WTC11 (cell line): Measurements from ENCODE around the gene ADGRV1. TPM values are rescaled to one million over a fixed set of nuclear protein-coding genes. Genes with fewer than 3 reads are reported as not detected.

Experiments used
- ATAC-seq: fragments of 200-7000 bp; cut with Tn5 transposase; 2 replicates; pipeline ENCODE4 v1.10.0; 2021; ENCODE audit warnings: mild to moderate bottlenecking, moderate library complexity
- CTCF ChIA-PET: fragments of 300-600 bp; sonication (Branson Sonifier 250); formaldehyde crosslinking; loops from one replicate; lab custom pipeline; 2021; ENCODE audit warnings: antibody characterized with exemption; lab: Charles Lee
- POLR2A ChIA-PET: fragments of 350-600 bp; sonication (Branson Sonifier 250); formaldehyde crosslinking; loops from one replicate; lab custom pipeline; 2021; ENCODE audit warnings: antibody characterized with exemption; lab: Charles Lee
- DNase-seq: peaks from one replicate; pipeline ENCODE4 v3.0.0; 2021; ENCODE audit warnings: low spot score
- H3K27ac Mint-ChIP-seq: 2 replicates; pipeline ENCODE4 v1.8.0; 2021; ENCODE audit warnings: mixed read lengths
- H3K27me3 Mint-ChIP-seq: 2 replicates; pipeline ENCODE4 v1.8.0; 2021; ENCODE audit warnings: low read depth, mild to moderate bottlenecking, moderate library complexity, mixed read lengths
- H3K36me3 Mint-ChIP-seq: 2 replicates; pipeline ENCODE4 v1.8.0; 2021; ENCODE audit warnings: mixed read lengths
- H3K4me1 Mint-ChIP-seq: 2 replicates; pipeline ENCODE4 v1.8.0; 2022; ENCODE audit warnings: mixed read lengths
- H3K4me3 Mint-ChIP-seq: 2 replicates; pipeline ENCODE4 v1.8.0; 2021; ENCODE audit warnings: mild to moderate bottlenecking, moderate library complexity, mixed read lengths
- H3K9me3 Mint-ChIP-seq: 2 replicates; pipeline ENCODE4 v1.8.0; 2021; ENCODE audit warnings: mixed read lengths
- ATF1 ChIP-seq: sonication (generic); formaldehyde crosslinking; IDR thresholded peaks from 2 replicates; pipeline ENCODE4 v1.8.1; 2023; ENCODE audit warnings: mild to moderate bottlenecking, moderate library complexity, missing genetic modification reagents
- ATF3 ChIP-seq: sonication (generic); formaldehyde crosslinking; conservative IDR thresholded peaks from 2 replicates; pipeline ENCODE4 v1.8.1; 2022; ENCODE audit warnings: mild to moderate bottlenecking, missing genetic modification reagents
- CTCF ChIP-seq: fragments of 200-600 bp; IDR thresholded peaks from 2 replicates; pipeline ENCODE4 v1.8.0; 2022; ENCODE audit warnings: antibody characterized with exemption
- E2F1 ChIP-seq: sonication (generic); formaldehyde crosslinking; IDR thresholded peaks from 2 replicates; pipeline ENCODE4 v1.8.0; 2022; ENCODE audit warnings: mild to moderate bottlenecking, missing genetic modification reagents
- ELF4 ChIP-seq: sonication (generic); formaldehyde crosslinking; IDR thresholded peaks from 2 replicates; pipeline ENCODE4 v1.8.1; 2022; ENCODE audit warnings: low read depth, mild to moderate bottlenecking, moderate library complexity, missing genetic modification reagents
- HMGXB4 ChIP-seq: sonication (generic); formaldehyde crosslinking; IDR thresholded peaks from 2 replicates; pipeline ENCODE4 v1.8.1; 2023; ENCODE audit warnings: mild to moderate bottlenecking, moderate library complexity, missing genetic modification reagents
- MLX ChIP-seq: sonication (generic); formaldehyde crosslinking; IDR thresholded peaks from 2 replicates; pipeline ENCODE4 v1.8.1; 2023; ENCODE audit warnings: mild to moderate bottlenecking, missing genetic modification reagents, moderate library complexity
- NR1H2 ChIP-seq: sonication (generic); formaldehyde crosslinking; IDR thresholded peaks from 2 replicates; pipeline ENCODE4 v1.9.0; 2021; ENCODE audit warnings: mild to moderate bottlenecking, moderate library complexity, missing genetic modification reagents
- OVOL2 ChIP-seq: fragments of 250-450 bp; sonication (Bioruptor Pico); IDR thresholded peaks from 2 replicates; pipeline ENCODE4 v1.9.0; 2021; ENCODE audit warnings: mild to moderate bottlenecking, borderline replicate concordance
- PREB ChIP-seq: sonication (generic); formaldehyde crosslinking; IDR thresholded peaks from 2 replicates; pipeline ENCODE4 v1.8.1; 2022; ENCODE audit warnings: mild to moderate bottlenecking, missing genetic modification reagents, moderate library complexity, borderline replicate concordance
- SMAD4 ChIP-seq: sonication (generic); formaldehyde crosslinking; IDR thresholded peaks from 2 replicates; pipeline ENCODE4 v1.8.0; 2022; ENCODE audit warnings: mild to moderate bottlenecking, missing genetic modification reagents
- SP1 ChIP-seq: sonication (generic); formaldehyde crosslinking; conservative IDR thresholded peaks from 2 replicates; pipeline ENCODE4 v1.8.1; 2022; ENCODE audit warnings: missing genetic modification reagents
- TCF7 ChIP-seq: sonication (generic); formaldehyde crosslinking; IDR thresholded peaks from 2 replicates; pipeline ENCODE4 v1.8.0; 2022; ENCODE audit warnings: mild to moderate bottlenecking, low read depth, missing genetic modification reagents, moderate library complexity
- TEAD1 ChIP-seq: sonication (generic); formaldehyde crosslinking; IDR thresholded peaks from 2 replicates; pipeline ENCODE4 v1.8.0; 2022; ENCODE audit warnings: mild to moderate bottlenecking, missing genetic modification reagents
- ZBTB21 ChIP-seq: sonication (generic); formaldehyde crosslinking; IDR thresholded peaks from 2 replicates; pipeline ENCODE4 v1.8.1; 2023; ENCODE audit warnings: mild to moderate bottlenecking, missing genetic modification reagents, borderline replicate concordance
- ZBTB43 ChIP-seq: sonication (generic); formaldehyde crosslinking; IDR thresholded peaks from 2 replicates; pipeline ENCODE4 v1.8.1; 2023; ENCODE audit warnings: mild to moderate bottlenecking, missing genetic modification reagents
- ZNF121 ChIP-seq: sonication (generic); formaldehyde crosslinking; IDR thresholded peaks from 2 replicates; pipeline ENCODE4 v1.8.0; 2023; ENCODE audit warnings: missing genetic modification reagents
- ZNF138 ChIP-seq: sonication (generic); formaldehyde crosslinking; conservative IDR thresholded peaks from 2 replicates; pipeline ENCODE4 v1.8.1; 2022; ENCODE audit warnings: mild to moderate bottlenecking, moderate library complexity, missing genetic modification reagents
- ZNF263 ChIP-seq: sonication (generic); formaldehyde crosslinking; IDR thresholded peaks from 2 replicates; pipeline ENCODE4 v1.8.1; 2022; ENCODE audit warnings: low read depth, mild to moderate bottlenecking, moderate library complexity, missing genetic modification reagents
- ZNF423 ChIP-seq: fragments of 250-450 bp; sonication (Bioruptor Pico); IDR thresholded peaks from 2 replicates; pipeline ENCODE4 v2.1.2; 2022; ENCODE audit warnings: mild to moderate bottlenecking, moderate library complexity
- total RNA-seq: library from RNA; stranded (reverse); gene quantifications from 3 replicates; pipeline ENCODE4 v1.2.3, GENCODE V29; 2021

Gene ADGRV1
- total RNA-seq, 1 experiment from 2014 or later = 74.5 TPM

GRCh38 chr5:90530736-90531487, 27.7 kb upstream of the ADGRV1 start:
- peaks cover 30% of the 10 kb centered on the region for H3K4me1 Mint-ChIP-seq
- TF ChIP-seq HMGXB4 = no peak
- no peak for TF ChIP-seq OVOL2 (CRISPR knock-in tag)
- TF ChIP-seq SP1 = no peak
- TF ChIP-seq ZBTB21 (CRISPR knock-in tag) = no peak
- no peak for TF ChIP-seq ZNF121 (CRISPR knock-in tag)
- TF ChIP-seq ZBTB43 (CRISPR knock-in tag) = no peak
- TF ChIP-seq CTCF = no peak
- TF ChIP-seq ATF1 (CRISPR knock-in tag) = no peak
- TF ChIP-seq ELF4 (CRISPR knock-in tag) = no peak
- no peak for TF ChIP-seq NR1H2 (CRISPR knock-in tag)
- no peak for TF ChIP-seq E2F1 (CRISPR knock-in tag)
- no peak for TF ChIP-seq TCF7 (CRISPR knock-in tag)
- no peak for TF ChIP-seq TEAD1 (CRISPR knock-in tag)
- TF ChIP-seq ZNF423 (CRISPR knock-in tag) = no peak
- no peak for TF ChIP-seq SMAD4 (CRISPR knock-in tag)
- TF ChIP-seq ZNF138 (CRISPR knock-in tag) = no peak
- TF ChIP-seq PREB = no peak
- no peak for TF ChIP-seq ATF3 (CRISPR knock-in tag)
- TF ChIP-seq MLX = no peak
- no peak for TF ChIP-seq ZNF263 (CRISPR knock-in tag)
- ATAC-seq = no peak
- no peak for DNase-seq
- H3K9me3 Mint-ChIP-seq = no peaks in the 10 kb centered on the region
- H3K4me3 Mint-ChIP-seq = peak overlapping the region; percentile 98
- ChIA-PET CTCF (interaction anchor here (1.4 kb wide), 1 partner anchor 24 kb away, joined by 3 read pairs; no protein-coding TSS in a partner anchor), POLR2A (no interaction called here)
- 0 out of 2 replicates have a peak overlapping the region, but pooled peaks have one; percentile 14 for H3K27ac Mint-ChIP-seq
- H3K36me3 Mint-ChIP-seq = no peaks in the 10 kb centered on the region
- H3K27me3 Mint-ChIP-seq = no peaks in the 10 kb centered on the region
